Activated naive CD4-positive, alpha-beta T cell treated with anti-CD3 and anti-CD28 coated beads, Interleukin-2, amount 50 U/mL, for 72 hours (primary cell): ENCODE results near the gene PRKCB. TPM values are rescaled to one million over a fixed set of nuclear protein-coding genes. Genes with fewer than 3 reads are reported as not detected.
"Not testable (repeated sequence)": the region's sequence is repeated elsewhere in the genome, so short reads cannot be mapped to it uniquely, and the experiment has no call there.

Source experiments
- ATAC-seq, 2 donors: fragments of 150-1000 bp; cut with Tn5 transposase; 2 replicates each; pipeline ENCODE4 v1.10.0; 2021; ENCODE audit warnings: mild to moderate bottlenecking in 2 of 2, moderate library complexity in 2 of 2
- DNase-seq, 2 donors: peaks; one replicate each; pipeline ENCODE4 v3.0.0; 2021 to 2022; ENCODE audit warnings: low spot score in 2 of 2
- H3K27ac Mint-ChIP-seq, 2 donors: one replicate each; pipeline ENCODE4 v1.8.0; 2022; ENCODE audit warnings: mild to moderate bottlenecking in 2 of 2, mixed read lengths in 2 of 2
- H3K36me3 Mint-ChIP-seq, 2 donors: one replicate each; pipeline ENCODE4 v1.8.0; 2022; ENCODE audit warnings: mixed read lengths in 2 of 2
- H3K9me3 Mint-ChIP-seq, 2 donors: one replicate each; pipeline ENCODE4 v1.8.0; 2022; ENCODE audit warnings: mixed read lengths in 2 of 2
- total RNA-seq, 2 donors: library from RNA; stranded (reverse); gene quantifications; one replicate each; pipeline ENCODE4 v1.2.3, GENCODE V29; 2022

Gene PRKCB
- total RNA-seq, 2 donors from 2014 or later, result 47.8 to 89.9 TPM

- H3K9me3 Mint-ChIP-seq, result no peaks in the 10 kb centered on the region
- peaks cover 0 to 6% of the 10 kb centered on the region in 2 donors for H3K36me3 Mint-ChIP-seq
- DNase-seq, result no peak
- H3K27ac Mint-ChIP-seq, result no peak overlapping the region
- no peak for ATAC-seq
Observed at GRCh38 chr16:24009955-24010354, 174.2 kb downstream of the PRKCB start.

- no peak overlapping the region for H3K27ac Mint-ChIP-seq
- peaks cover 0 to 6% of the 10 kb centered on the region in 2 donors for H3K36me3 Mint-ChIP-seq
- DNase-seq (peak in 1 of 2 donors; percentile 79), ATAC-seq (peak; percentile 58 to 69)
- H3K9me3 Mint-ChIP-seq, result no peaks in the 10 kb centered on the region
Observed at GRCh38 chr16:24010440-24011089, 174.8 kb downstream of the PRKCB start.

GRCh38 chr16:24011237-24011636 is 175.5 kb downstream of the PRKCB start:
- H3K27ac Mint-ChIP-seq, result no peak overlapping the region
- no peak for DNase-seq
- H3K36me3 Mint-ChIP-seq, result peaks cover 0 to under 1% of the 10 kb centered on the region in 2 donors
- no peak for ATAC-seq
- H3K9me3 Mint-ChIP-seq, result no peaks in the 10 kb centered on the region

- no peaks in the 10 kb centered on the region for H3K36me3 Mint-ChIP-seq
- ATAC-seq (no peak), DNase-seq (no peak)
- H3K9me3 Mint-ChIP-seq, result no peaks in the 10 kb centered on the region
- H3K27ac Mint-ChIP-seq, result no peak overlapping the region
Observed at GRCh38 chr16:24013054-24013636, 177.4 kb downstream of the PRKCB start.

GRCh38 chr16:24013864-24014645 is 178.3 kb downstream of the PRKCB start:
- ATAC-seq (peak; percentile 89 to 91), DNase-seq (peak; percentile 47 to 62)
- no peaks in the 10 kb centered on the region for H3K36me3 Mint-ChIP-seq
- H3K27ac Mint-ChIP-seq, result peak overlapping the region; percentile 36 to 74
- no peaks in the 10 kb centered on the region for H3K9me3 Mint-ChIP-seq

GRCh38 chr16:24014955-24015354 is 179.2 kb downstream of the PRKCB start:
- H3K9me3 Mint-ChIP-seq, H3K27ac Mint-ChIP-seq, ATAC-seq, DNase-seq, H3K36me3 Mint-ChIP-seq: not testable (repeated sequence)

- DNase-seq (no peak), ATAC-seq (no peak)
- Mint-ChIP-seq H3K9me3 (no peaks in the 10 kb centered on the region), H3K36me3 (no peaks in the 10 kb centered on the region), H3K27ac (no peak overlapping the region)
Observed at GRCh38 chr16:24015923-24016322, 180.1 kb downstream of the PRKCB start.

GRCh38 chr16:24018485-24018884 is 182.7 kb downstream of the PRKCB start:
- ATAC-seq, result no peak
- Mint-ChIP-seq H3K27ac (no peak overlapping the region), H3K36me3 (no peaks in the 10 kb centered on the region), H3K9me3 (no peaks in the 10 kb centered on the region)
- no peak for DNase-seq

GRCh38 chr16:24022797-24023196 is 187.0 kb downstream of the PRKCB start:
- Mint-ChIP-seq H3K9me3 (no peaks in the 10 kb centered on the region), H3K36me3 (no peaks in the 10 kb centered on the region), H3K27ac (peak overlapping the region in 1 of 2 donors; percentile 7)
- ATAC-seq (peak; percentile 37 to 51), DNase-seq (no peak)

GRCh38 chr16:24023621-24024020 is 187.8 kb downstream of the PRKCB start:
- DNase-seq (no peak), ATAC-seq (no peak)
- no peak overlapping the region for H3K27ac Mint-ChIP-seq
- no peaks in the 10 kb centered on the region for H3K9me3 Mint-ChIP-seq
- H3K36me3 Mint-ChIP-seq, result no peaks in the 10 kb centered on the region

- DNase-seq (no peak), ATAC-seq (no peak)
- Mint-ChIP-seq H3K36me3 (no peaks in the 10 kb centered on the region), H3K27ac (peak overlapping the region; percentile 11 to 68), H3K9me3 (no peaks in the 10 kb centered on the region)
Observed at GRCh38 chr16:24024971-24025370, 189.2 kb downstream of the PRKCB start.

- Mint-ChIP-seq H3K9me3 (no peaks in the 10 kb centered on the region), H3K27ac (no peak overlapping the region), H3K36me3 (peaks cover 0 to 6% of the 10 kb centered on the region in 2 donors)
- ATAC-seq (no peak), DNase-seq (no peak)
Observed at GRCh38 chr16:24027466-24027865, 191.7 kb downstream of the PRKCB start.

- H3K36me3 Mint-ChIP-seq, result peaks cover 9 to 21% of the 10 kb centered on the region in 2 donors
- H3K27ac Mint-ChIP-seq, H3K9me3 Mint-ChIP-seq, ATAC-seq, DNase-seq: not testable (repeated sequence)
Observed at GRCh38 chr16:24029841-24030240, 194.1 kb downstream of the PRKCB start.

- DNase-seq (no peak), ATAC-seq (peak in 1 of 2 donors; percentile 91)
- Mint-ChIP-seq H3K27ac (no peak overlapping the region), H3K9me3 (no peaks in the 10 kb centered on the region), H3K36me3 (peaks cover 9 to 21% of the 10 kb centered on the region in 2 donors)
Observed at GRCh38 chr16:24035127-24035842, 199.5 kb downstream of the PRKCB start.

GRCh38 chr16:24036038-24036543 is 200.3 kb downstream of the PRKCB start:
- Mint-ChIP-seq H3K36me3 (peaks cover 9 to 21% of the 10 kb centered on the region in 2 donors), H3K9me3 (no peaks in the 10 kb centered on the region), H3K27ac (no peak overlapping the region)
- no peak for DNase-seq
- ATAC-seq, result no peak

GRCh38 chr16:24036614-24037013 is 200.8 kb downstream of the PRKCB start:
- H3K9me3 Mint-ChIP-seq, result no peaks in the 10 kb centered on the region
- peak; percentile 43 to 53 for ATAC-seq
- H3K36me3 Mint-ChIP-seq, result peaks cover 9 to 21% of the 10 kb centered on the region in 2 donors
- peak in 1 of 2 donors; percentile 27 for DNase-seq
- no peak overlapping the region for H3K27ac Mint-ChIP-seq
